Activated CD8-positive, alpha-beta memory T cell treated with anti-CD3 and anti-CD28 coated beads for 24 hours (primary cell): ENCODE results near the gene H19.

Experiments used
- DNase-seq: peaks from one replicate; pipeline ENCODE4 v3.0.0-alpha.2; 2020

The H19 gene

GRCh38 chr11:1997755-1998154, at the start of gene H19:
TSS of gene H19 (minus strand) at chr11:1997842.
- DNase-seq = no peak

- DNase-seq = no peak
Observed at GRCh38 chr11:2041963-2042362, 44.3 kb upstream of the H19 start.

- DNase-seq = no peak
Observed at GRCh38 chr11:2041153-2041552, 43.5 kb upstream of the H19 start.

- no peak for DNase-seq
Observed at GRCh38 chr11:2039198-2039759, 41.6 kb upstream of the H19 start.

GRCh38 chr11:2036863-2037486, 39.3 kb upstream of the H19 start:
- no peak for DNase-seq

- DNase-seq = no peak
Observed at GRCh38 chr11:2035382-2035781, 37.7 kb upstream of the H19 start.

- no peak for DNase-seq
Observed at GRCh38 chr11:2031058-2031457, 33.4 kb upstream of the H19 start.

- no peak for DNase-seq
Observed at GRCh38 chr11:2027708-2028107, 30.1 kb upstream of the H19 start.

- DNase-seq = no peak
Observed at GRCh38 chr11:2015025-2015424, 17.4 kb upstream of the H19 start.

GRCh38 chr11:2012440-2012839, 14.8 kb upstream of the H19 start:
- DNase-seq = no peak

GRCh38 chr11:2004466-2004865, 6.8 kb upstream of the H19 start:
- no peak for DNase-seq

GRCh38 chr11:2002807-2003206, 5.2 kb upstream of the H19 start:
- DNase-seq = no peak

- DNase-seq = no peak
Observed at GRCh38 chr11:2002042-2002776, 4.6 kb upstream of the H19 start.

- DNase-seq = no peak
Observed at GRCh38 chr11:1998861-1999260, 1.2 kb upstream of the H19 start.

GRCh38 chr11:1998290-1998689, 648 bp upstream of the H19 start:
- DNase-seq = no peak

GRCh38 chr11:1994121-1994520, 3.5 kb downstream of the H19 start:
- peak; percentile 30 for DNase-seq

GRCh38 chr11:1992111-1992510, 5.5 kb downstream of the H19 start:
- peak; percentile 50 for DNase-seq

- no peak for DNase-seq
Observed at GRCh38 chr11:1990872-1991578, 6.6 kb downstream of the H19 start.

- no peak for DNase-seq
Observed at GRCh38 chr11:1989953-1990352, 7.7 kb downstream of the H19 start.

GRCh38 chr11:1988667-1989317, 8.8 kb downstream of the H19 start:
- DNase-seq = peak; percentile 13

- DNase-seq = no peak
Observed at GRCh38 chr11:1988174-1988573, 9.5 kb downstream of the H19 start.

- no peak for DNase-seq
Observed at GRCh38 chr11:1987024-1987423, 10.6 kb downstream of the H19 start.

GRCh38 chr11:1983601-1983961, 14.1 kb downstream of the H19 start:
- no peak for DNase-seq
